HG03460 (cell line): Measurements from ENCODE around the gene ZNF268.
"Not testable (repeated sequence)": the region's sequence is repeated elsewhere in the genome, so short reads cannot be mapped to it uniquely, and the experiment has no call there.

ENCODE experiments used
- ATAC-seq: cut with Tn5 transposase; IDR thresholded peaks from one replicate; pipeline ENCODE4 v1.9.1; 2021; ENCODE audit not compliant: unreplicated experiment

ZNF268 gene

DNA sequence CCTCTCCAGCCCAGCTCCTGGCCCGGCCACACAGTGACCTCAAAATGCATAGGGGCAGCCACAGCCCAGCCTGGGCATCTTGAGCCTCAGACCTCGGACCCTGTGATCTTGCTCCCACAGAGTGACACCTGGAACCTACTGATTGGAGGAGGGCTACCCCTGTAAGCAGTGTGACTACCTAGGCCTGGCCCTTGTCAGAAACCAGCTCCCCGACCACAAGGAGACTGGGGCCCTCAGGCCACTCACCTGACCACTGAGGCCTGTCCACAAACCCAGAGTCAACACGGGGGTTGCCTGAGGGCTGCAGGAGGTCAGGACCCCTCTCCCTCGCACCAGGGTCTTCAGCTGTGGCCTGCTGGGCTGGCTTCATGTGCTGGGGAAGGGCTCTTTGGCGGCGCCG is 45.4 kb downstream of the ZNF268 start:
- ATAC-seq = no peak

DNA sequence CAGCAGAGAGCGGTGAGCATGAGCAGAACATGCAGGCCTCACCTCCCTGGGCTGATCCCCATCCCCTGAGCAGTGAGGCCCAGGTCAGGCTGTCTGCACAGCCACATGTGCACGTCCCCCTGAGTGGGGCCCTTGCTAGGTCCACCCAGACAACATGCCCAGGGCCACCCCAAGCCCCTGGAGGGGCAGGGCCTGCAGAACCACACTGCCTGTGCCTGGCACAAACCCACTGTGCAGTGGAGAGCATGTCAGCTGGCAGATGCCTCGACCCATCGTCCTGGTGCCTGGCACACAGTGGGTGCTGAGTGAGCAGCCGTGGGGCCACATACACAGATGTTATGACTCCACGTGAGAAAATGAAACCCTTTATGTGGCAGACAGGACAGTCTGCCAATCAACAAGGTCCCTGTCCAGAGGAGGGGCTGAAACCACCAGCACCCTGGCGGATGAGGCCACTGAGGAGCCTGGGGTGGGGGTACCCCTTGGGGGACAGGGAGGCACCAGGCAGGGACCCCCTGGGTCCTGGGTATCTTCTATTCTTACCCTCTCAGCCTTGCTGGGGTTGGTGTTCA is 46.1 kb downstream of the ZNF268 start:
- ATAC-seq = no peak

DNA sequence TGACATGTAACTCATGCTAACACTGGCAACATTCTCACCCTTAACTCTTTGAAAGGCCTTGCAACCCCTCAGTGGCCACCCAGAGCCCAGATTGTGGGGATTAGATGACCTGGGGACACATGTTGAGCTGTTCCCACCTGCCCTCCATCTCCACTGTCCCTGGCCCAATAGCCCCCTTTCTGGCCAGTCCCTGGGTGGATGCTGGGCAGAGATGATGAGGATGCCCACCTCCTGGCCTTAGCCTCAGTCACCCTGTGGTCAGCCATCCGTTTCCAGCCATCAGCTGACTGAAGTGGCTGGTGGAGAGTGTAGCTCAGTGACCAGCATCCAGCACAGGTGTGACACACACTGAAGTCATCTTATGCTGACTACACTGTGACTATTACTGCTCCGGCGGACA is 49.7 kb downstream of the ZNF268 start:
- no peak for ATAC-seq

DNA sequence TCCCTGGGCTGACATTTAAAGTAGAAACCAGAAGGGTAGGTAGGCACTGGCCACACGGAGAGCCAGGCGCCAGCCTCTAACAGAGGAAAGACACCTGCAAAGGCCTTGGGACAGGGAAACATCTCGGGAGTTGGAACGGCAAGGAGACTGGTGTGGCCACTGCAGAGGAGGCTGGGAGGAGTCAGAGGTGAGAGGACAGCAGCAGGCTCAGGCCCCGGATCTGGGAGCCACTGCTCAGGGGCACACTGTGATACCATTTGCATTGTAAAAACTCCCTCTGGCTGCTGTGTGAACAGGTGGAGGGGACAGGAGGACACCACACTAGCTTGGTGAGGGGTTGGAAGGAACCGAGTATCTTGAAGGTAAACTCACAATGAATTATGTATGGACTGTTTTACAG is 51.7 kb downstream of the ZNF268 start:
- ATAC-seq = no peak

DNA sequence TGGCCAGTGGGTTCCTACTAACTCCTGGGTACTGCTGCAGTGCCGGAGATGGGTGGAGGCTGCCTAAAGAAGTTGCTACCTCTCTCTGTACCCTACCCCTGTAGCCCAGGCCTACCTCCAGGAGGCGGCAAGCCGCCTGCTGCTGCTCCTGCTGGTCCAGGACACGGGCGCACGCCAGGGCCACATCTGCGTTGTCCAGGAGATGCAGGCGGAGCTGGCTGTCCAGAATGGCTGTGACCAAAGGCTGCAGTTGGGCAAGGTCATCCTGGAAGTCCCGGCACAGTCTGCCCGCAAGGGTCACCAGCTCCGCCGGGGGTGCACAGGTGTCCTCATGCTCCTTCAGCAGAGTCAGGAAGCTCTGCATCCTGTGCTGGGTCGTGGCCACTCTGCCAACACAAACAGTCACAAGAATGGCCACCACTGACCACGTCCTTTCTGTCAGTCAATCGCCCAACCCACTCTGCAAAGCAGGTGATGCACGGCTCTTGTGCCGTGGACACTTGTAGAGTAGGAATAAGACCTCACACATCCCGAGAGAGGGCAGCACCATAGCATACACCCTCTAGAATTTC is 52.8 kb downstream of the ZNF268 start:
- ATAC-seq = no peak

DNA sequence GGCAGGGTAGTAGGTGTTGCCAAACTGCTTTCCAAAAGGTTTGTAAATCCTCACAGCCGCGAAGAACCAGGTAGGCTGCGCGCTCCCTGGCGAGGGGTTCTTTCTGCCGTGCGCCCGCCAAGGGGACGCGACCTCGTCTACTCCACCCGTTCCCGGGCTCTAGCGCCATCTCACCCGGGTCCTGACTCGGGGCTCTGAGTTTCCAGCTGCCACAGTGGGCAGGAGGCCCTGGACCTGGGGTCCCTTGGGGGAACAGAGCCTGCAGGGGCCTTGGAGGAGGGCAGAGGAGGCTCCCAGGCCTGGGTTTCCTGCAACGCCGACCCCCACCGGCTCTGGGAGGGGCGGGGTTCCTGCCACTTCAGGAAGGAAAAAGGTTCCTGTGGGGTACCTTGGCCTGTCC is 53.7 kb downstream of the ZNF268 start:
- no peak for ATAC-seq

DNA sequence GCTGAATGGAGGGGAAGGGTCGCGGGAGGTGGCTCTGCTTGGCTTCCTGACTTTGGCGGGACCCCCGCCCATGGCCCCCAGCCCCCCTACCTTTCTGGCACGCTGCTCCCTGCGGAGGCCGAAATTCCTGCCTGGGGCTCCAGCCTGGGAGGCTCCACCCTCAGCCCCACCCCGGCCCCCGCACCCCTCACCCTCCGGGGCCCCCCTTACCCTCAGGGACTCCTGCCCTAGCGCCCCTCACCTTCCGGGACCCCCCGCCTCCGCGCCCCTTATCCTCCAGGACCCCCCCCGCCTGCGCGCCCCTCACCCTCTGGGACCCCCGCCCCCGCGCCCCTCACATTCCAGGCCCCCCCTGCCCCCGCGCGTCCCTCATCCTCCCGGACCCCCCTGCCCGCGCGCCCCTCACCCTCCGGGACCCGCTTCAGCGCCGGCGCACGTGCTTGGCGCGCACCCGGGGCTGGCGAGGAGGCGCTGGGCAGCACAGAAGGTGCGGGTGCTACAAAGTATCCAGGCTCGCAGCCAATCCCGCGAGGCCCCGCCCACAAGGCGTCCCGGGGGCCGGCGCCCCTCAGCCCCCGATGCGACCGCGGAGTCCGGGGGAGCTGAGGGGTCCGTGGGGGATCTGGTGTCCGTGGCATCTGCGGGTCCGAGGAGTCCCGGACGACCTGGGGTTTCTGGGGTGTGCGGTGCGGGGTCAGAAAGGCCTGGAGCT is 54.3 kb downstream of the ZNF268 start, which contains the start of gene ANHX:
TSS of gene ANHX (minus strand) at position 477 of the 712 bp plus-strand sequence. CDS start 1,521 bp downstream, outside the sequence.
- no peak for ATAC-seq

DNA sequence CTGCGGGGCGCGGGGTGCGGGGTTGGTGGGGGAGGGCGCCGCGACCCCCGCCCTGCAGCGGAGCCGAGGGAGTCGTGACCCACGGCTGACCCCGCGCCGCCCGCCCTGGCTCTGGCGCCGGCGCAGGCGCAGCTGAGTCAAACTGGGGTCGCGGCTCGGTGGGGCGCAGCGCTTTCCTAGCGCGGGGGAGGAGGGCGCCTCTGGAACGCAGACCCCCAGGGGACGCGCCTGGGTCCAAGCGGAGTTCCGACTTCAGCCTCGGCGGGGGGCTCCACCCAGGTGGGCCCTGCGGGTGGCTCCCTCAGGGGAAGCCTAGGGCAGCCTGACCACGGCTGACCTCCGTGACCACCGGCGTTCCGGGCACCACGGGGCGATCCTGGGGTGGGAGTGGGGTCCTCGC is 54.8 kb downstream of the ZNF268 start:
- no peak for ATAC-seq

DNA sequence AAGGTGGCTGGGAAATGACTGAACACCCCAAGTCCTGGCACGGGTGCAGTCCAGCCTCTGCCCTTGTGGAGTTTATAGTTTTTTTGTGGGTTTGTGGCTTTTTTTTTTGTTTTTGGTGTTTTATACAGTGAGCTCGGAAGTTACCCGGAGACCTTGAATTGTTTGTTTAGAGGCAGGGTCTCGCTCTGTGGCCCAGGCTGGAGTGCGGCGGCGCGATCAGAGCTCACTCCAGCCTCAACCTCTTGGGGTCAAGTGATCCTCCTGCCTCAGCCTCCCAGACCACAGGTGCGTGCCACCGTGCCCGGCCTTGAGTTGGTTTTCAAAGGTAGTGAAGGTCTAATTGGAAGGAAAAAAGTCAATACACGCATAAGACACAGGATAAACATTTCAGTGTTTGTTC is 55.3 kb downstream of the ZNF268 start:
- no peak for ATAC-seq

DNA sequence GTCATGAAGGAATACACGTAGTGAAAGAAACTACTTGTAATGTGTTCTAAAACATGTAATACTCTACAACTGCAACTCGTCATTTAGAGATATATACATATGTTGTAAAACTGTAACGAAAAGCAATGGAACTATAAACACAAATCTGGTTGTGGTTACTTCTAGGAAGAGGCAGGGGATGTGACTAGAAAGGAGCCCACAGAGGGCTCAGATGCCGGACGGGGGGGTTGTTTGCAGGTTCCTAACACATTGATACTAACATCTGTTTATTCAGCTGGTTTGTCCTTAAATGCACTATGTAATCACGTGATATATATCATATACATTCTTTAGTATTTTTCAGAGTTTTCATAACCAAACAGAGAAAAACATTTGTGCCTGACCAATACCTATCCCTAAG is 70.4 kb downstream of the ZNF268 start:
- no peak for ATAC-seq

DNA sequence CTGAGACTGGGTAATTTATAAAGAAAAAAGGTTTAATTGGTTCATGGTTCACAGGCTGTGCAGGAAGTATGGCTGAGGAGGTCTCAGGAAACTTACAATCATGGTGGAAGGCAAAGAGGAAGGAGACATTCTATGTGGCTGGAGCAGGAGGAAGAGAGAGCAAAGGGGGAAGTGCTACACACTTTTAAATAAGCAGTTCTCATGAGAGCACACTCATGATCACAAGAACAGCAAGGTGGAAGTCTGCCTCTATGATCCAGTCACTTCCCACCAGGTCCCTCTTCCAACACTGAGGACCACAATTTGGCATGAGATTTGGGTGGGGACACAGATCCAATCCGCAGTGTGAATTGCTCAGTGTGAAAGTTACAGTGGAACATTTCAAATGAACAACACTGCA is 74.5 kb downstream of the ZNF268 start:
- ATAC-seq = not testable (repeated sequence)

DNA sequence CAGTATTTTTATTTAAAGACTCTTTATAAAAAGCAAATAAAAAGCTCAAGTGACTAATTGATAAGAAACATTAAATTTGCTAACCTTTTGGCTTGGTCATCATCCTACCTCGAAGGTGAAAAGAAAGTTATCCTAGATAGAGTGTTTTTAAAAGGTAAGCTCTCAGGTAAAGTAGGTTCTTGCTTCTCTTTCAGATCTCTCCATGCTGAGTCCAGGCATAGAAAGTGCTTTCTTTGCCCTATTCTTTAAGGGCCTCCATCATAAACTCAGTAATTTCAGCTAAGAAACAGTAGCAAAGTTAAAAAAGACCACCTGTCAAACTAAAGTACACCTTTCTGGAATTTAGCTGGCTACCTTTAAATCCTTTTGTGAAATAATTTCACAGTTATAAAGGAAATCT is 75.0 kb downstream of the ZNF268 start:
- no peak for ATAC-seq

DNA sequence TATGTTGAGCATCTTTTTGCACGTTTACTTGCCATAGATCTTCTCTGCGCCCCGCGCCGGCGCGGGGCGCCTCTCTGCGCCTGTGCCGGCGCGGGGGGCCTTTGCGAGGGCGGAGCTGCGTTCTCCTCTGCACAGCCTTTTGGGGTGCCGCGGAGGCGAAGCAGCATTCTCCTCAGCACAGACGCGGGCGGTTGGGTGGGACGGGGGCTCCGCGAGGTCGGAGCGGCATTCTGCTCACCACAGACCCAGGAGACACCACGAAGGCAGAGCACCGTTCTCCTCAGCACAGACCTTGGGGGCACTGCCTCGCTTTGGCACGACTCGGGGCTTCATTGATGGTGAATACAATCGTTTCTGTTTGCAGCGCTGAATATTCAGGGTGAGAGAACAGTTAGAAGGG is 82.9 kb downstream of the ZNF268 start:
- no peak for ATAC-seq
